Natural killer cell (primary cell): Measurements from ENCODE around the gene FBXW11. TPM values are rescaled to one million over a fixed set of nuclear protein-coding genes. Genes with fewer than 3 reads are reported as not detected.

Source experiments
- ATAC-seq, 3 donors: fragments of 150-1000 bp in 2 of 3; fragments of 200-7000 bp in 1 of 3; cut with Tn5 transposase; 1 replicate in 1 of 3; 2 replicates in 2 of 3; pipeline ENCODE4 v1.10.0; 2021; ENCODE audit warnings: mild to moderate bottlenecking in 2 of 3, moderate library complexity in 2 of 3
- DNase-seq, 2 donors: peaks; one replicate each; pipeline versions ENCODE4 v3.0.0 to v3.0.0-alpha.2; 2013 to 2021; ENCODE audit warnings: mixed read lengths in 1 of 2
- H3K27ac ChIP-seq: one replicate; pipeline ENCODE4 v1.5.1; 2013; ENCODE audit warnings: mild to moderate bottlenecking, low read length
- H3K27me3 ChIP-seq: one replicate; pipeline ENCODE4 v1.6.1; 2013; ENCODE audit warnings: low read length; ENCODE audit not compliant: control insufficient read depth, insufficient read depth
- H3K36me3 ChIP-seq: one replicate; pipeline ENCODE4 v1.6.1; 2013; ENCODE audit warnings: low read length; ENCODE audit not compliant: control insufficient read depth, insufficient read depth
- H3K4me1 ChIP-seq: one replicate; pipeline ENCODE4 v1.6.1; 2013; ENCODE audit warnings: low read length; ENCODE audit not compliant: control insufficient read depth, insufficient read depth
- H3K4me3 ChIP-seq: one replicate; pipeline ENCODE4 v1.5.1; 2013; ENCODE audit warnings: low read length
- H3K9me3 ChIP-seq: one replicate; pipeline ENCODE4 v1.6.1; 2013; ENCODE audit warnings: low read length; ENCODE audit not compliant: control insufficient read depth, insufficient read depth
- H3K27ac Mint-ChIP-seq, 2 donors: one replicate each; pipeline ENCODE4 v1.8.0; 2022; ENCODE audit warnings: mild to moderate bottlenecking in 2 of 2, mixed read lengths in 2 of 2, moderate library complexity in 1 of 2
- H3K27me3 Mint-ChIP-seq, 2 donors: one replicate each; pipeline ENCODE4 v1.8.0; 2022; ENCODE audit warnings: low read depth in 2 of 2, mixed read lengths in 2 of 2
- H3K36me3 Mint-ChIP-seq: one replicate; pipeline ENCODE4 v1.8.0; 2022; ENCODE audit warnings: mixed read lengths
- H3K4me1 Mint-ChIP-seq, 2 donors: one replicate each; pipeline ENCODE4 v1.8.0; 2022; ENCODE audit warnings: mixed read lengths in 2 of 2
- H3K4me3 Mint-ChIP-seq: one replicate; pipeline ENCODE4 v1.8.0; 2022; ENCODE audit warnings: mild to moderate bottlenecking, moderate library complexity, mixed read lengths
- H3K9me3 Mint-ChIP-seq, 2 donors: one replicate each; pipeline ENCODE4 v1.8.0; 2022; ENCODE audit warnings: mixed read lengths in 2 of 2
- CTCF ChIP-seq: fragments of 200-600 bp; IDR thresholded peaks from one replicate; pipeline ENCODE4 v1.8.0; 2022; ENCODE audit warnings: antibody characterized with exemption
- WGBS: methylation state at CpG from one replicate; pipeline ENCODE4 v1.1.7; 2013; ENCODE audit warnings: missing lambda C conversion rate; ENCODE audit not compliant: insufficient coverage; 5-methylcytosine and 5-hydroxymethylcytosine counted together
- intact Hi-C: fragments of 100-400 bp; cut with micrococcal nuclease; formaldehyde crosslinking; loops from one replicate; pipeline ENCODE4 v1.14.2; 2022
- total RNA-seq, 4 donors: library from RNA; stranded (reverse); fragments of 120-200 nt in 1 of 4; gene quantifications; one replicate each; pipeline versions ENCODE4 v1.2.3 to v1.2.4, GENCODE V29; 2013 to 2022

The FBXW11 gene
- total RNA-seq, 3 donors from 2014 or later (not counting 1 experiment from before 2014, with no cell fraction given), result 26.7 to 40.3 (median 39.5) TPM

GRCh38 chr5:171957591-171958251 is 48.7 kb downstream of the FBXW11 start:
- H3K36me3 ChIP-seq, result no peaks in the 10 kb centered on the region
- H3K4me1 Mint-ChIP-seq, result peaks cover 60 to 64% of the 10 kb centered on the region in 2 donors
- H3K4me3 ChIP-seq, result no peak overlapping the region
- DNase-seq, result peak; percentile 28 to 58
- H3K4me1 ChIP-seq, result peaks cover 15% of the 10 kb centered on the region
- H3K9me3 Mint-ChIP-seq, result no peaks in the 10 kb centered on the region
- H3K4me3 Mint-ChIP-seq, result peak overlapping the region; percentile 59
- H3K27ac ChIP-seq, result peak overlapping the region; percentile 36
- ATAC-seq, result peak; percentile 71 to 82 (median 81)
- 14% methylated on average over 8 of the region's 9 CpGs for WGBS
- H3K36me3 Mint-ChIP-seq, result no peaks in the 10 kb centered on the region
- no peaks in the 10 kb centered on the region for H3K27me3 ChIP-seq
- TF ChIP-seq CTCF, result no peak
- H3K9me3 ChIP-seq, result no peaks in the 10 kb centered on the region
- intact Hi-C loops, result loop anchor here (2.0 to 5.0 kb wide), 2 partner anchors 27 to 50 kb away; partner anchors contain the start of gene FBXW11
- no peaks in the 10 kb centered on the region for H3K27me3 Mint-ChIP-seq
- peak overlapping the region; percentile 76 to 82 for H3K27ac Mint-ChIP-seq

GRCh38 chr5:171956887-171957495 is 49.4 kb downstream of the FBXW11 start:
- Histone ChIP-seq H3K4me3 (no peak overlapping the region), H3K9me3 (no peaks in the 10 kb centered on the region), H3K4me1 (peaks cover 18% of the 10 kb centered on the region), H3K36me3 (no peaks in the 10 kb centered on the region), H3K27ac (peak overlapping the region; percentile 36), H3K27me3 (no peaks in the 10 kb centered on the region)
- H3K9me3 Mint-ChIP-seq, result no peaks in the 10 kb centered on the region
- H3K4me3 Mint-ChIP-seq, result peak overlapping the region; percentile 59
- no peaks in the 10 kb centered on the region for H3K36me3 Mint-ChIP-seq
- no peak for TF ChIP-seq CTCF
- peaks cover 52 to 58% of the 10 kb centered on the region in 2 donors for H3K4me1 Mint-ChIP-seq
- no peak for DNase-seq
- 91% methylated on average over 4 of the region's 5 CpGs for WGBS
- H3K27ac Mint-ChIP-seq, result peak overlapping the region; percentile 76 to 82
- no peak for ATAC-seq
- intact Hi-C loops, result loop anchor here (2.0 to 5.0 kb wide), 2 partner anchors 28 to 50 kb away; partner anchors contain the start of gene FBXW11
- no peaks in the 10 kb centered on the region for H3K27me3 Mint-ChIP-seq

GRCh38 chr5:171956314-171956713 is 50.1 kb downstream of the FBXW11 start:
- no peaks in the 10 kb centered on the region for H3K9me3 ChIP-seq
- Mint-ChIP-seq H3K36me3 (no peaks in the 10 kb centered on the region), H3K9me3 (no peaks in the 10 kb centered on the region), H3K27me3 (no peaks in the 10 kb centered on the region), H3K27ac (peak overlapping the region; percentile 76 to 82), H3K4me3 (no peak overlapping the region), H3K4me1 (peaks cover 49 to 56% of the 10 kb centered on the region in 2 donors)
- ATAC-seq (no peak), DNase-seq (no peak)
- no peak for TF ChIP-seq CTCF
- peak overlapping the region; percentile 19 for H3K27ac ChIP-seq
- H3K36me3 ChIP-seq, result no peaks in the 10 kb centered on the region
- intact Hi-C loops, result loop anchor here (2.0 to 5.0 kb wide), 2 partner anchors 28 to 51 kb away; partner anchors contain the start of gene FBXW11
- H3K4me3 ChIP-seq, result no peak overlapping the region
- no CpG with 5 or more reads among the region's 1 CpG for WGBS
- H3K4me1 ChIP-seq, result peaks cover 18% of the 10 kb centered on the region
- no peaks in the 10 kb centered on the region for H3K27me3 ChIP-seq
